ENCODE data around the gene WRAP73. TPM values are rescaled to one million over a fixed set of nuclear protein-coding genes. Genes with fewer than 3 reads are reported as not detected.

WRAP73 gene
- total and polyA plus RNA-seq, 2 experiments from 2014 or later: 14.7 to 28.8 TPM

DNA sequence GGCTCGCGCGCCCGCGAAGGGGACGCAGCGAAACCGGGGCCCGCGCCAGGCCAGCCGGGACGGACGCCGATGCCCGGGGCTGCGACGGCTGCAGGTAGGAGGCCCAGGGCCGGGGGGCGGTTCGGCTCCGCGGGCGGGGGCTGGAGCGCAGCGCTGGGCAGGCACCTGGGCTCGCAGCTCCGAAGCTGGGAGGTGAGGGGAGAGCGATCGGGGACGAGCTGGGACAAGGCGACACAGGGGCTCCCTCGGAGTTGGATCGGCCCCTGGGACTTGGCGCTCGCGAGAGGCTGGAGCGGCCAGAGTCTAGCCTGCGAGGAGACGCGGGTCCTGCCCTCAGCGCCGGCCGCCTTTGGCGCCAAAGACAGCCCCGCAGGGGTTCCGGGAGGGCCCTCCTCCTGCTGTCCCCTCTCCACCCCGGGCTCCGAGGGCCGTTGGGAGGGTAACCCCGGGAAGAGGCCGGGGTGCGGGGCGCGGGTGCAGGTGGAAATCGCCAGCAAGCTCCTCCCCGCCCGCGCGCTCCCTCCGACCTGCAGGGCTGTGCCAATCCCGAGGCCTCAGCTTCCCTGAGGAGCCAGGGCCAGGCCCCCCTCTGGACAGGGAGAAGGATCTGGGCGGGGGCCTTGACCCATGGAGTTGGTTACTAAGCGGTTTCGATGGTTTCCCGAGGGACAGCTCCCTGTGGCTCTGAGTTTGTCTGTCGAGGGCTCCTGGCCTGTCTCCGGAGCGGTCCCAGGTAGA is 2.8 kb upstream of the WRAP73 start:
- no peaks in the 10 kb centered on the region for H3K36me3 ChIP-seq (replicated peaks; ENCODE audit: insufficient read depth, low read depth)
- H3K4me2 ChIP-seq: peak overlapping the region; percentile 95
- no peak overlapping the region for H3K4me3 ChIP-seq
- peaks cover 11% of the 10 kb centered on the region for H3K79me2 ChIP-seq
- H3K9me3 ChIP-seq (ENCODE audit: low read depth): no peaks in the 10 kb centered on the region
- peaks cover 65% of the 10 kb centered on the region for H3K27me3 ChIP-seq
- H3K4me1 ChIP-seq (ENCODE audit: insufficient read depth): peaks cover 8% of the 10 kb centered on the region
- TF ChIP-seq, protein P1, sequence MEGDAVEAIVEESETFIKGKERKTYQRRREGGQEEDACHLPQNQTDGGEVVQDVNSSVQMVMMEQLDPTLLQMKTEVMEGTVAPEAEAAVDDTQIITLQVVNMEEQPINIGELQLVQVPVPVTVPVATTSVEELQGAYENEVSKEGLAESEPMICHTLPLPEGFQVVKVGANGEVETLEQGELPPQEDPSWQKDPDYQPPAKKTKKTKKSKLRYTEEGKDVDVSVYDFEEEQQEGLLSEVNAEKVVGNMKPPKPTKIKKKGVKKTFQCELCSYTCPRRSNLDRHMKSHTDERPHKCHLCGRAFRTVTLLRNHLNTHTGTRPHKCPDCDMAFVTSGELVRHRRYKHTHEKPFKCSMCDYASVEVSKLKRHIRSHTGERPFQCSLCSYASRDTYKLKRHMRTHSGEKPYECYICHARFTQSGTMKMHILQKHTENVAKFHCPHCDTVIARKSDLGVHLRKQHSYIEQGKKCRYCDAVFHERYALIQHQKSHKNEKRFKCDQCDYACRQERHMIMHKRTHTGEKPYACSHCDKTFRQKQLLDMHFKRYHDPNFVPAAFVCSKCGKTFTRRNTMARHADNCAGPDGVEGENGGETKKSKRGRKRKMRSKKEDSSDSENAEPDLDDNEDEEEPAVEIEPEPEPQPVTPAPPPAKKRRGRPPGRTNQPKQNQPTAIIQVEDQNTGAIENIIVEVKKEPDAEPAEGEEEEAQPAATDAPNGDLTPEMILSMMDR (IDR thresholded peaks at IDR 0.05; ENCODE audit: poor library complexity): no peak
- TF ChIP-seq EZH2 (IDR thresholded peaks at IDR 0.05; ENCODE audit: borderline replicate concordance) (no peak), EZH2phosphoT487 (IDR thresholded peaks at IDR 0.05; ENCODE audit: low read depth, severe bottlenecking, unreplicated experiment) (no peak)
- H3K9me2 ChIP-seq (replicated peaks; ENCODE audit: insufficient read depth): no peaks in the 10 kb centered on the region
- no peak overlapping the region for H2AFZ ChIP-seq
- 6% methylated on average over 44 of the region's 68 CpGs for WGBS (ENCODE audit: low lambda C conversion rate, missing lambda C conversion rate)
- no peaks in the 10 kb centered on the region for H4K20me1 ChIP-seq (ENCODE audit: insufficient read depth, poor library complexity, severe bottlenecking)
- no peak overlapping the region for H3K27ac ChIP-seq
- no peak for DNase-seq (ENCODE audit: low spot score)

- no peak for TF ChIP-seq EZH2 (IDR thresholded peaks at IDR 0.05; ENCODE audit: borderline replicate concordance)
- TF ChIP-seq, protein P1 (IDR thresholded peaks at IDR 0.05; ENCODE audit: poor library complexity): no peak
- TF ChIP-seq EZH2phosphoT487 (IDR thresholded peaks at IDR 0.05; ENCODE audit: low read depth, severe bottlenecking, unreplicated experiment): peak; percentile 79
- Histone ChIP-seq H3K27ac (no peak within 1 kb of the TSS), H3K27me3 (peaks cover 65% of the 10 kb centered on the region), H4K20me1 (ENCODE audit: insufficient read depth, poor library complexity, severe bottlenecking) (no peaks in the 10 kb centered on the region), H3K4me1 (ENCODE audit: insufficient read depth) (peaks cover 8% of the 10 kb centered on the region), H3K9me2 (replicated peaks; ENCODE audit: insufficient read depth) (no peaks in the 10 kb centered on the region), H3K4me3 (no peak within 1 kb of the TSS), H3K4me2 (peak within 1 kb of the TSS; percentile 95), H3K9me3 (ENCODE audit: low read depth) (no peaks in the 10 kb centered on the region), H3K36me3 (replicated peaks; ENCODE audit: insufficient read depth, low read depth) (no peaks in the 10 kb centered on the region), H3K79me2 (peaks cover 11% of the 10 kb centered on the region), H2AFZ (peak within 1 kb of the TSS; percentile 31)
- WGBS (ENCODE audit: low lambda C conversion rate, missing lambda C conversion rate): under 1% methylated on average over 24 of the region's 80 CpGs
- peak; percentile 38 for DNase-seq (ENCODE audit: low spot score)
These were observed 2.1 kb upstream of the WRAP73 start, which contains the start of gene TP73 for GRCh38 chr1:3651930-3652547. TSS of gene TP73 (plus strand) at chr1:3652516. CDS start at chr1:3682366, 29,850 bp downstream.

GRCh38 chr1:3651026-3651929 is 1.4 kb upstream of the WRAP73 start:
- Histone ChIP-seq H3K27me3 (peaks cover 60% of the 10 kb centered on the region), H3K4me2 (peak overlapping the region; percentile 95), H3K4me3 (no peak overlapping the region), H3K9me2 (replicated peaks; ENCODE audit: insufficient read depth) (no peaks in the 10 kb centered on the region), H2AFZ (peak overlapping the region; percentile 31), H3K9me3 (ENCODE audit: low read depth) (no peaks in the 10 kb centered on the region), H3K36me3 (replicated peaks; ENCODE audit: insufficient read depth, low read depth) (no peaks in the 10 kb centered on the region), H3K79me2 (peaks cover 11% of the 10 kb centered on the region), H3K27ac (no peak overlapping the region), H3K4me1 (ENCODE audit: insufficient read depth) (peaks cover 8% of the 10 kb centered on the region), H4K20me1 (ENCODE audit: insufficient read depth, poor library complexity, severe bottlenecking) (no peaks in the 10 kb centered on the region)
- peak; percentile 81 for TF ChIP-seq EZH2phosphoT487 (IDR thresholded peaks at IDR 0.05; ENCODE audit: low read depth, severe bottlenecking, unreplicated experiment)
- TF ChIP-seq, protein P1 (IDR thresholded peaks at IDR 0.05; ENCODE audit: poor library complexity): no peak
- peak; percentile 99 for TF ChIP-seq EZH2 (IDR thresholded peaks at IDR 0.05; ENCODE audit: borderline replicate concordance)
- whole genome bisulfite sequencing (ENCODE audit: low lambda C conversion rate, missing lambda C conversion rate): 3% methylated on average over 69 of the region's 83 CpGs
- DNase-seq (ENCODE audit: low spot score): no peak
